HepG2 (cell line): ENCODE results near the gene CHPF.

Source experiments
- DNMT1 ChIP-seq: sonication (generic); formaldehyde crosslinking; IDR thresholded peaks from 2 replicates; pipeline ENCODE4 v1.5.1; 2020; ENCODE audit warnings: mild to moderate bottlenecking, missing genetic modification reagents
- POLR2A ChIP-seq, 2 experiments: IDR thresholded peaks; 2 replicates each; pipeline ENCODE4 v1.6.1; 2011; ENCODE audit warnings: low read depth in 2 of 2, low read length in 2 of 2, mild to moderate bottlenecking in 1 of 2, moderate library complexity in 1 of 2; ENCODE audit not compliant: insufficient read depth in 1 of 2
- POLR2AphosphoS5 ChIP-seq: IDR thresholded peaks from 2 replicates; pipeline ENCODE4 v1.6.1; 2012; ENCODE audit warnings: low read depth, low read length
- TAF15 ChIP-seq: fragments of 200-400 bp; formaldehyde crosslinking; IDR thresholded peaks from one replicate; pipeline ENCODE4 v1.6.1; 2018; ENCODE audit warnings: mild to moderate bottlenecking, low read depth, low read length; ENCODE audit not compliant: poor library complexity, severe bottlenecking
- ZFYVE20 ChIP-seq: sonication (generic); formaldehyde crosslinking; IDR thresholded peaks from 2 replicates; pipeline ENCODE4 v1.8.0; 2023; ENCODE audit warnings: low read depth, mild to moderate bottlenecking, moderate library complexity, missing genetic modification reagents, borderline replicate concordance
- ZSCAN25 ChIP-seq: sonication (generic); formaldehyde crosslinking; IDR thresholded peaks from 2 replicates; pipeline ENCODE4 v1.8.0; 2022; ENCODE audit warnings: mild to moderate bottlenecking, missing genetic modification reagents
- TF ChIP-seq, protein P1 (sequence below): sonication (generic); formaldehyde crosslinking; IDR thresholded peaks from 2 replicates; pipeline ENCODE4 v1.5.0; 2020; ENCODE audit warnings: mild to moderate bottlenecking, missing genetic modification reagents, moderate library complexity

DNA sequence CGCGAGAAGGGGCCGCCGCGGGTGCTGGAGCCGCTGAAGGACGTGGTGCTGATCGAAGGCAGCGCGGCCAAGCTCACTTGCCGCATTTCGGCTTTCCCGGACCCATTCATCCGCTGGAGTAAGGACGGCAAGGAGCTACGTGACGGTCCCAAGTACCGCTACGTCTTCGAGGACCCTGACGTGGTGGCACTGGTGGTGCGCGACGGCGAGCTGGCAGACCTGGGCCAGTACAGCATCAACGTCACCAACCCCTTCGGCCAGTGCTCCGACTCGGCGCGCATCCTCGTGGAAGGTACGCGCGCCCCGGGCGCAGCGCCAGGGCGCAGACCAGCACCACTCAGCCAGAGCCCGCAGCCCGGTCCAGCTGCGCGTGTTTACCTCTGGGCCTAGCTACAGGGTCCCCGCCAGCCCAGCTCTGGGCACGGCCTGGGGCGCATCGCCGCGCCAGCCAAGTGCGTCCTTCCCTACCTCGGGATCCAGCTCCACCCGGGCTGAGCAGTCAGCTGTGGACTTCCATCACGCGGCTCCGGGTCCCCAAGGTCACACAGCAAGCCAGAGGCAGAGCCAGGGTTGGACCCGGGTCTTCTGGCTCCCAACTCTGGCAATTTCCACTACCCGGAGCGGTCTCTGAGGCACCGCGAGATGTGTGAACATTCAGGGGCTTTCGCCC, 46.6 kb downstream of the CHPF start:
- TF ChIP-seq DNMT1 (CRISPR knock-in tag): no peak
- no peak for TF ChIP-seq ZFYVE20
- TF ChIP-seq, protein P1, sequence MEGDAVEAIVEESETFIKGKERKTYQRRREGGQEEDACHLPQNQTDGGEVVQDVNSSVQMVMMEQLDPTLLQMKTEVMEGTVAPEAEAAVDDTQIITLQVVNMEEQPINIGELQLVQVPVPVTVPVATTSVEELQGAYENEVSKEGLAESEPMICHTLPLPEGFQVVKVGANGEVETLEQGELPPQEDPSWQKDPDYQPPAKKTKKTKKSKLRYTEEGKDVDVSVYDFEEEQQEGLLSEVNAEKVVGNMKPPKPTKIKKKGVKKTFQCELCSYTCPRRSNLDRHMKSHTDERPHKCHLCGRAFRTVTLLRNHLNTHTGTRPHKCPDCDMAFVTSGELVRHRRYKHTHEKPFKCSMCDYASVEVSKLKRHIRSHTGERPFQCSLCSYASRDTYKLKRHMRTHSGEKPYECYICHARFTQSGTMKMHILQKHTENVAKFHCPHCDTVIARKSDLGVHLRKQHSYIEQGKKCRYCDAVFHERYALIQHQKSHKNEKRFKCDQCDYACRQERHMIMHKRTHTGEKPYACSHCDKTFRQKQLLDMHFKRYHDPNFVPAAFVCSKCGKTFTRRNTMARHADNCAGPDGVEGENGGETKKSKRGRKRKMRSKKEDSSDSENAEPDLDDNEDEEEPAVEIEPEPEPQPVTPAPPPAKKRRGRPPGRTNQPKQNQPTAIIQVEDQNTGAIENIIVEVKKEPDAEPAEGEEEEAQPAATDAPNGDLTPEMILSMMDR: no peak
- TF ChIP-seq TAF15: no peak
- TF ChIP-seq POLR2AphosphoS5: no peak
- no peak for TF ChIP-seq POLR2A (IDR thresholded peaks at IDR 0.05; ENCODE audit: insufficient read depth in 1 of 2, low read depth in 2 of 2, low read length in 2 of 2)
- no peak for TF ChIP-seq ZSCAN25 (CRISPR knock-in tag)
